Activated T-cell treated with anti-CD3 and anti-CD28 coated beads for 4 hours (primary cell): ENCODE results near the gene CRISPLD2.
"Not testable (repeated sequence)": the region's sequence is repeated elsewhere in the genome, so short reads cannot be mapped to it uniquely, and the experiment has no call there.

ENCODE experiments used
- DNase-seq: peaks from one replicate; pipeline ENCODE4 v3.0.0-alpha.2; 2020

Gene CRISPLD2

DNA sequence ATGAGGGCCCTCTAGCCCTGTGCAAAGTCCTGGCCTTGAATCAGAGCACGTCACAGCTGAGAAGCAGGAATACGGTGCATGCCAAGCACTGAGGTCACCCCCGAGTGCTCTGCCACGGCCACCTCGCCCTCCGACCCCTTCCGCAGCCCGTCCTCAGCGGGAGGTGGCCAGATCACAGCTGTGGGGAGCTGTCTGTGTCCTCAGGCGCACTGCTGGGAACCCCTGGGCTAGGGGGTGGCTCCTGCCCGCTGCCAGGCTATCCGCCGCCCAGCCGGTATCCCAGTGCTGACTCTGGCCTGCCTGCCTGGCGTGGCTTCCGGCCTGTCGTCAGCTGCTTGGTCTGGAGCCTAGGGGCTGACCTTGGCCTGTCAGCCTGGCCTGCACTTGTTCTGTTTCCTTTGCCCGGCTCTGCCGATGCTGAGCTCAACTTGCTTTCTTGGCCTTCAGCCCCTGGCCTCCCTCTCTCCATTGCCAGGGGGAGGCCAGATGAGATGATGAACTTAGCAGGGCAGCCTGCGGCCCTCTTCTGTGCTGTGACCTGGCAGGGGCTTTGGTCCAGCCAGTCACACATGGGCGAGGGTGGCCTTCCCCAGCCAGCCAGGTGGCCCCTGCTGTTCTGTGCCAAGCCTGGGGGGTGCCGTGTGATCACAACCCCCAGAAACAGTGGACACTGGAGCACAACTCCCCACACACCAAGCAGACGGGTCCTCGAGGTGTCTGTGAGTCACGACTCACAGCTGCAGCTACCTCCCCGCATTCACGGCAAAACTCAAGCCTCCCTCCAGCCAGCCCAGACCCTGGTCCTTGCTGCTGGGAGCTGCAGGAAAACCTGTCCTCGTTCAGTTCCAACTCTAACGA lies 114.2 kb downstream of the CRISPLD2 start:
- no peak for DNase-seq

GRCh38 chr16:84937196-84938005 lies 117.6 kb downstream of the CRISPLD2 start:
- no peak for DNase-seq

GRCh38 chr16:84938616-84939015 lies 118.8 kb downstream of the CRISPLD2 start:
- DNase-seq = not testable (repeated sequence)

GRCh38 chr16:84940670-84941551 lies 121.1 kb downstream of the CRISPLD2 start:
- DNase-seq = no peak

- no peak for DNase-seq
Measured at GRCh38 chr16:84941921-84942320, 122.1 kb downstream of the CRISPLD2 start.

- no peak for DNase-seq
Measured at GRCh38 chr16:84942786-84943185, 123.0 kb downstream of the CRISPLD2 start.

GRCh38 chr16:84943620-84944019 lies 123.8 kb downstream of the CRISPLD2 start:
- no peak for DNase-seq

DNA sequence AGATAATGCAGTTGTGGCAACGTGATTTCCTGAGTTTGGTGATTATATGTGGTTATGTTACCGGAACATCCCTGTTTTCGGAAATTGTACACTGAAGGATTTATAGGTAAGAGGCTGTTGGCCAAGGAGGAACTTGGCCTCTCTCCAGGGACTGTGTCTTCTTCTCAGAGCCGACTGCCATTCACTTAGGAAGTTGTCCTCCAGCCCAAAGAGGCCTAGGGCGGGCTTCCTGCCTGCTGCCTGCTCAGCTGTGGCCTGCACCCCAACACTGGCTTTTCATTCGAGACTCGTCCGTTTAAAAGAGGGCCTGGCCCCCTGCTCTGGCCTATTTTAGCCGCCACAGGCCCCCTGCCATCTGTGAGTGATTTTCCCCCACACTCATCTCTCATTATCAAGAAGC lies 127.2 kb downstream of the CRISPLD2 start:
- DNase-seq = no peak

- no peak for DNase-seq
Measured at GRCh38 chr16:84947996-84948850, 128.4 kb downstream of the CRISPLD2 start.

DNA sequence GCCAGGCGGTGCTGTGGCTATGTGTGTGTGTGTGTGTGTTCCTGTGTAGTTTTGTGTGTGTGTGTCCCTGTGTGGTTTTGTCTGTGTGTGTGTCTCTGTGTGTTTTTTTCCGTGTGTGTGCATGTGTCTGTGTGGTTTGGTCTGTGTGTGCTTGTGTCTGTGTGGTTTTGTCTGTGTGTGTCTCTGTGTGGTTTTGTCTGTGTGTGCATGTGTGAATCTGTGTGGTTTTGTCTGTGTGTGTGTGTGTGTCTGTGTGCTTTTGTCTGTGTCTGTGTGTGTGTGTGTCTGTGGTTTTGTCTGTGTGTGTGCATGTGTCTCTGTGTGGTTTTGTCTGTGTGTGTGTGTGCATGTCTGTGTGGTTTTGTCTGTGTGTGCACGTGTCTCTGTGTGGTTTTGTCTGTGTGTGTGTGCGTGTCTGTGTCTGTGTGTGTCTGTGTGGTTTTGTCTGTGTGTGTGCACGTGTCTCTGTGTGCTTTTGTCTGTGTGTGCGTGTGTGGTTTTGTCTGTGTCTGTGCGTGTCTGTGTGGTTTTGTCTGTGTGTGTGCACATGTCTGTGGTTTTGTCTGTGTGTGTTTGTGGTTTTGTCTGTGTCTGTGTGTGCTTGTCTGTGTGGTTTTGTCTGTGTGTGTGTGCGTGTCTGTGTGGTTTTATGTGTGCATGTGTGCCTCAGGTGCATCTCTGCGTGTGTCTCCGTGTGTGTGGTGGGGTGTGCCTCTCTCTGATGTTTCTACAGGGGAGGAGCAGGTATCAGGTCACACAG lies 129.2 kb downstream of the CRISPLD2 start:
- no peak for DNase-seq

- DNase-seq = no peak
Measured at GRCh38 chr16:84949772-84950436, 130.1 kb downstream of the CRISPLD2 start.

GRCh38 chr16:84950906-84951305 lies 131.1 kb downstream of the CRISPLD2 start:
- no peak for DNase-seq

DNA sequence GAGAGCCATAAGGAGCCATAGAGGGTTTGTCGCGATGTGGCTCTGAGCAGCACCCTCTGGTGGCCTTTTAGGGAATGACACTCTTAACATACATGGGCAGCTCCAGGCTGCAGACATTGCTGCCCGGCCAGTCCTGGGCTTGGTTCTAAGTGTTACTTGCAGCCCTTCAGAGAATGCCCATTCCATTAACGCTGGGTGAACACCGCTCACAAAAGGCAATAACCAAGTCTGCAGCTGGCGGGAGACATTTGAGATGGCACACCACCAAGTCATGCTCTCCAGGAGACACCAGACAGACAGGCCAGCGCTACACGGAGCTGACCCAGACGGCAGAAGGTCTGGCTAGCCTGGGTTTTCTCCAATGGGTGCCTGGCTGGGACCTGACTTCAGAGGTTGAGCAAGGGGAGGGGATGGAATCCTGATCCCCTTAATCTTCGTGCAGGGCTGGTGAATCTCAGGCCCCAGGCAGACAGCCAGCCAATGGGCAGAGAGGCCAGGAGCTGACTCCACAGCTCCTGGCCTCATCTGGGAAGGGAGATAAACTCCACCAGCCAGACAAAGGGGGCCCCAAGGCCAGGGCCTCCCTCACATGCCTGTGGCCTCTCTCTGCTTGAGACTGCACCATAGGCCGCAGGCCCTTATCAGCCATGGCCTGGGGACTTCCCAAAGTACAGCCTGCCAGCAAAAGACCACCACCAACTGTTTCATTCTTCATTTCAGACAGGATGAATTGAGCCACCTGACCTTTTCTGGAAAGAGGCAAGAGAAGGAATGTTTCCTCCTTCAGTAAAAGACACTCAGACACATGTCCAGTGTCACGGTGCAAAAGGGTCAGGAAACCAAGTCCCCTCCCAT lies 132.8 kb downstream of the CRISPLD2 start:
- peak; percentile 60 for DNase-seq

DNA sequence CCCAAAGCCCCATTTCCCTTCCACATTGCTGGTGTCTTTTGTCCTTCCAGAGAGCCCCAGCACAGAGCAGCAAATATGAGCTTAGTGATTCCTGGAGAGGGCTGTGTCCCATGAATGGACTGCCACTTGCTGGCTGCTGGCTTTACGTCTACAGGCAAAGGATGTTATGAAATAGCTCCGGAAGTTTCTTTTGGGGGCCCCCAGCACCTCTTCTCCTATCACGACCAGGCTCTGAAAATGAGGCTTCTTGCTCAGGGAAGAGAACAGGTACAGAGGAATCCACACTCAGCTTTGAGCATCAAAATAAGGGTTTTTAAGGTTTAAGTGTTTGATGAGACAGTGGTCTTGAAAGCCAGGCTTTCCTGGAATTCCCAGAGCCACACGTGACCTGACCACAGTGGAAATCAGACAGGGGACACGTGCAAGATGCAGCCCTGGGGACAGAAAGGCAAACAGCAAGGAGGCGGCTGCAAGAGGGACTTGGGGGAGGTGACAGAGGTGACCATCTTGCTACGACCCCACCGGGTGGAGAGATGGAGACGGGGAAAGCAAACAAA lies 133.5 kb downstream of the CRISPLD2 start:
- no peak for DNase-seq

DNA sequence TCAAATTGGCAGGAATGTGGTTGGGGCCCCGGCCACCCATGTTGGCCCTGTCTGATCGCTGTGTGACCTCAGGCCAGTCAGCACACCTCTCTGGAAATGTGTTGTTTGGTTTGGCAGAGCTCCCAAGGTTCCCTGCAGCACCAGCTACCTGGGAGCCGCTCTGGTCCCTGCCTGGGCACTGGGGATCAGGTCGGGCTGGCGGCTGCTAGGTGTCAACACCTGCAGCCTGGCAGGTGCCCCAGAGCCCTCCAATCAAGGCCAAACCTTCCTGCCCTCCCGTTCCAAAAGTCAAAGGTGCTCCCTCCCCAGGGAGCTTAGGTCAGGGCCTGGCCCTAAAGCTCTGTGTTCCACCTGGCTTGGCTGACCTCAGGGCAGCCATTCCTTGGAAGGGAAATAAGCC lies 135.6 kb downstream of the CRISPLD2 start:
- no peak for DNase-seq

GRCh38 chr16:84957192-84957591 lies 137.4 kb downstream of the CRISPLD2 start:
- DNase-seq = no peak

DNA sequence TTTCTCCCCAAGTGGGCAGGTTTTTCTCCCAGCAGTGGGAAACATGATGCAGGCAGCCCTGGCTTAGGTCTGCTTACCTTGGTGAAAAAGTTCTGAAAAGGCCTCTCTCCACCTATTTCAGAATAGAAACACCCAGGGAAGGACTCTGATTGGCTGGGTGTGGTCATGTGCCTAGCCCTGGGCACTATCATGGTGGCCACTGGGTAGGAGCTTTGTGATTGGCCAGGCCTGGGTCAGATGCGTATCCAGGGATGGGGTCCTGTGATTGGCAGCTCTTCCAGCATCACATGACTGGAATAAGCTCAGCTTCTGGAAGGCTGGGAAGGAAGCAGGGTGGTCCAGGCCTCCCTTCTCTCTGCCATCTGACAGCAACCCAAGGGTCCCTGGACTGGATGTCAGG lies 138.0 kb downstream of the CRISPLD2 start:
- no peak for DNase-seq
